HG03064 (cell line): ENCODE results near the gene OFD1.
A peak's percentile ranks its signal among the peaks of the same experiment; 100 is the strongest.

Source experiments
- ATAC-seq: cut with Tn5 transposase; IDR thresholded peaks from one replicate; pipeline ENCODE4 v1.9.1; 2021; ENCODE audit warnings: low read depth; ENCODE audit not compliant: unreplicated experiment

The OFD1 gene

DNA sequence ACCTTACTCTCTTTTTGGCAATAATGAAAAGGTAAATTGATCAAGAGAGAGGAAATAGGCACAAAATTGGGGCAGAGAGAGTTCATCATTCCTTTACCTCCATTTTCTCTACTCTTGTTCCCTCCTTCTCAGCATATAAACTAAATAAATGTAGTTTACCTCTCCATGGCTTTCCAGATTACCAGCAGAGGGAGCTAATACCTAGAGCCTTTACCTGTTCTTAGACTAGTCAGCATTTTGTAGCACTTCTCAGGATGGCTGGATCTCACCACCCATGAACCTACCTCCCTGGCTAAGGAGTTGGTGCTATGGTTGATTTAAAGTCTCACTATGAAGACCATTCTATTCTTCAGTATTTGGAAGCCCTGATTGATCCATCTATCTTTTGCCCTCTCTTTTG, 15.7 kb downstream of the OFD1 start:
- ATAC-seq = no peak

DNA sequence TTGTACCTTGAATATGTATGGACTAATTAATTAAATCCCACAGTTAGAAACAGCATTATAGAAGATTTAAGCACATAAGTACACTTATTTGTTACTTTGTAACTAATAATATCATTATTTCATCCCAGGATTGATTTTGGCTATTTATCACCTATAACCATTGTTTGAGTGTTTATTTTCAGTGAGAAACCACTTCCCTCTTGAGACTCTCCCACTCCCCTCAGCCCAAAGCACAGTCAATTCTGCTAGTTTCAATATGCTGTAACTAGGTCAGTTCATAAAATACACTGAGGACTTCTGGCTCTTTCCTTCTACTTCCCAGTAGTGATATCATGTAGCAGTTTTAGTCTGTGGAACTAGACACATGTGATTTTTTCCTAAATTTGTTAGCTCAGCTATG, 16.3 kb downstream of the OFD1 start:
- ATAC-seq = peak; percentile 46

DNA sequence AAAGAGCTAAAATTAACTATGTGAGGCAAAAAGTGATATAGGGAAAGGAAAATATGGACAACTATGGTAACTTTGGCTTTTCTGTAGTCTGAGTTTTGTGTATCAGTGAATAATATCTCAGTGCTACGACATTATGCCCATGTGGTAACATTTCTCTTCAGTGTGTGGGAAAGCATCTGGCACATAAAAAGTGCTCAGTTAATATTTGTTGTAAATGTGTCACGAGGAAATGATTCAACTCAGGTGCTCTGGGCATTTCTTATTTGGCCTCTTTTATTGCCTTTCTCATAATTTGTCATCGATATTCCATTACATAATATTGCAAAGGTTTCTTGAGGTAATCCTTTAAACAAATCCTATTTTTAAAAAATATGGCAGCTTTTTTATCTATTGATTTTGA, 17.6 kb downstream of the OFD1 start:
- no peak for ATAC-seq

DNA sequence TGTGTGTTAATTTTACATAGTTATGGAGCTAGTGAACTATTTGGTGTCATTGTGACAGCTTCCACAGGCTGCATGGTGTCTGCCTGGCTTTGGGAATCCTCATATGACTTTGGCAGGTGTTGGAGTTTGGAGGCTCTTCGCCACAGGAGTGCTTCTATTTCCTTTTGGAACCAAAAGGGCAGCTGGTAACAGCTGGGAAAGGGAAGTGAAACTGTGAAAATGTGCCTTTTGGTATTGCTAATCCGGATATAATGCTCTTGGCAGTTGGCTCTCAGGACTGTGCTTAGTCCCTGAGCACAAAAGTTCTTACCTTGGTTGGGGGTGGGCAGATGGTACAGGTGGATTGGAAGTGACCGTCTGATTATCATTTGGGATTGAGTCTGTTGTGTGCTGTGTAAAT, 18.1 kb downstream of the OFD1 start:
- ATAC-seq = peak; percentile 66

DNA sequence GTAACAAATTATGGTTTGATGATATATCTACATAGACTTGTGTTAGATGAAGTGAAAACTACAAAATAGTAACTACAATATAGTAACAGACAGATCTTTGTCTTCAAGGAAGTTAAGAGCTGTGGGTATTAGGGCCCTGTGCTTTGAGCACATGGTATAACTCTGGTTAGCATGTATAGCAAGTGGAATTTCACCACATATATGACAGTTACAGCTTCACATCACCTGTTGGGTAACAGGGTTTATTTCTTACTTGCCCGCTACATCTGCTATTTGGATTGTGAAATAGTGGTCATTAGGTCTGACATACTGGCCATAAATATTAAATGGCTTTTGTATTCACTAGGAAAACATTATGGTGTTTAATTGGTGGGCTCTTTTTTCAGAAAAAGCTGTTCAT, 20.2 kb downstream of the OFD1 start:
- ATAC-seq = no peak

DNA sequence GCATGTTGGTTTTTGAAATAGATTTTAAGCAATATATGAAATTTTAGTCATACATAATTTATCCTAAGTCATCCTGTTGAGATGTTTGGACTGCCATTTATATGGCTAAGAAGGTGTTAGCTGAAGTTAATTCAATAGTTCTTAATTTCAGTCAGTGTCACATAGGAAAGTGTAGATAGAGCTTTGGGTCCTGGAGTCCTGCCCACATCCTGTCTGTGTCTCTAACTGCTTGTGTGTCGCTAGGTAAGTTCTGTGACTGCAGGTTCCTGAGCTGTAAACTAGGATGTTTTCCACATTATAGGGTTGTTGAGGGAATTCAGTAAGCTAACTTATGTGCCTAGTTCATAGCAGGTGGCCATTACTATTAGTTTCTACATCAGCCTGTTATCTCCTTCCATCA, 20.7 kb downstream of the OFD1 start:
- no peak for ATAC-seq

DNA sequence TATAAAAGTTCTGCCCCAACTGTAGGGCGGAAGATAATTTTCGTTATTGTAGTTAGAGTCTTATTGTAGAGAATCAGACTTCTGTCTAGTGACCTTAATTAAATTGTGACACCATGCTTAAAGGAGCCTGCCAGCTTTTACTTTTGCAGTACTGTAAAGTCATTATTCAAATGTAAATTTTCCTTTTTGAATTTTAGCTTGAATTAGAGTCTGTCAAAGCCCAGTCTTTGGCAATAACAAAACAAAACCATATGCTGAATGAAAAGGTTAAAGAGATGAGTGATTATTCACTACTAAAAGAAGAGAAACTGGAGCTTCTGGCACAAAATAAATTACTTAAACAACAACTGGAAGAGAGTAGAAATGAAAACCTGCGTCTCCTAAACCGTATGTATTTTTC, 21.8 kb downstream of the OFD1 start:
- ATAC-seq = no peak

DNA sequence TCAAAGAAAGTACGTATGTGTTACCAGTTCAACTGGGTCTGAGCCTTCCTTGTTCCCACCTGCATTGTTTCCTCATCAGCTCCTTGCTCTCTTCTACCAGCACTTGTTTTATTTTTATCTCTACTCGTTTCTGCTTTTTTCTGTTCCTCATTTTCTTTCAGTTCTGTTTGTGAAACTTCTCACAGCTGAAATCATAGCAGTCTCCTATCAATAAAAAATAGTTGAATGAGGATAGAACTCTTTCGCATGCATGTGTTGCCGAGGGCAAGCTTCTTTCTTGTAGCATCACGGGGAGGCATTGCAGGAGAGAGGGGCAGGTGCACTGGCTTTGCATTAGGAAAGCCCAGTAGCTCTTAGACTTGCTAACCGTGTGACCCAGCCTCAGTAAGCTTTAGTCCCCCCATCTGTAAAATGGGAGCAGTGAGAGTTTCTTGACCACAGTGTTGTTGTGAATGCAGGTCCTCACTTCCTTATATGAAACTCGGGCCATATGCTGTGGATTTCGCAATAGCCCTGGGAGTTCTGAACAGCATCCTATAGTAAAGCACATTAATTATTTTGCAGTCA, 24.7 kb downstream of the OFD1 start:
- ATAC-seq = peak; percentile 56

DNA sequence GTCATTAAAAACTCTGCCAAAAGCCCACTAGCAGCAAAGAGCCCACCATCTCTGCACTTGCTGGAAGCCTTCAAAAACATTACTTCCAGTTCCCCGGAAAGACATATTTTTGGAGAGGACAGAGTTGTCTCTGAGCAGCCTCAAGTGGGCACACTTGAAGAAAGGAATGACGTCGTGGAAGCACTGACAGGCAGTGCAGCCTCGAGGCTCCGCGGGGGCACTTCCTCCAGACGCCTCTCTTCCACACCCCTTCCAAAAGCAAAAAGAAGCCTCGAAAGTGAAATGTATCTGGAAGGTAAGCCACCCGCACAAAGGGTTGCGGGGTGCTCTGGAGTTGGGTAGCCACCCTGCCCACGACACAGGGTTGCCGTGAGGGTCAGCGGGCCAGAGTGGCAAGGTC, 25.9 kb downstream of the OFD1 start:
- no peak for ATAC-seq

DNA sequence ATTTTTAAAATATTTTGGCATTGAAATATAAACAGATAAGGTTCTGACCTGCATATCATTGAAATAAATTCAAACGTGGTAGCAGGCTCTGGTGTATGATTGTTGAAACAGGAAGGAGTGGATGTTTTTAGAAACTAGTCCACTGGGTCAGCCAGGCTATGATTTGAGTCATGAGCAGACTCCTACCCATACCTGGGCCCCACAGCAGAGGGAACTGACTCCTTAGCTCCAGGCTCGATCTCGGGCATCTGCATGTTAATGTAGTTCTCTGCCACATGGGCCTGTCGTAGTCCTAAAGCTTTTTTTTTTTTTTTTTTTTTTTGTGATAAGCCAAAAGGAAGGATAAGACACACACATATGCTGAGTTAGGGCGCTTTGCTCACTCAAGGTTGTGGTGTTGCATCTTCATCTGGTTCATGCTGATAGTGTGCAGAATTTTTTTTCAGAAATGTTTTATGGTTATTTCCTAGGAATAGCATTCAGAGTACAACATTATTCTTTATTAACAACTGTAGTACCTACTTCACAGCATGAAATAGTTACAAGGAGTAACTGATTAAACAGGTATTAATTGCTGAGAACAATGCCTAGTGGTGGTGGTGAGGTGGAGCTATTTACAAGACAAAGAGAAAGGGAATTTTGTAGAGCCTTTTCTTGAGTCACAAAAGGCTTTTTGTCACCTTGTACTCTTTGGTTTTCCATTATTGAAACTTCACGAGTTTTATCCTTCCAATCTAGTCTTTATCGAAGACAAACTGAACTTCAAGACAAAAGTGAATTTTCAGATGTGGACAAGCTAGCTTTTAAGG, 27.3 kb downstream of the OFD1 start:
- peak; percentile 68 for ATAC-seq

DNA sequence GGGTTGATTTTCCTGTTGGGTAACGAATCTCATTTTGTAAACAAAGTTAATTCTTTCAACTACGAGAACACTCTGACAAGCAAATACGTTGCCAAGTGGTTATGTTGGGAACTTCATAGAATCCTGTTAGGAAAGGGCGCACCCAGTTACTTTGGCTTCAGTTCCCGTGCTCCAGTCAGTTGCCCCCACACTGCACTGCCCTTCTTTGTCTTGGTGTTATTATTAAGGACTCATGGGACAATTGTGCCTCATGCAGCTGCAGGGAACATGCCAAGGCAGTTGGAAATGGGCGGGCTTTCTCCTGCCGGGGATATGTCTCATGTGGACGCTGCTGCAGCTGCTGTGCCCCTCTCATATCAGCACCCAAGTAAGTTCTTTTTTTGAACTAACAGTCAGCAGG, 28.9 kb downstream of the OFD1 start:
- ATAC-seq = no peak

DNA sequence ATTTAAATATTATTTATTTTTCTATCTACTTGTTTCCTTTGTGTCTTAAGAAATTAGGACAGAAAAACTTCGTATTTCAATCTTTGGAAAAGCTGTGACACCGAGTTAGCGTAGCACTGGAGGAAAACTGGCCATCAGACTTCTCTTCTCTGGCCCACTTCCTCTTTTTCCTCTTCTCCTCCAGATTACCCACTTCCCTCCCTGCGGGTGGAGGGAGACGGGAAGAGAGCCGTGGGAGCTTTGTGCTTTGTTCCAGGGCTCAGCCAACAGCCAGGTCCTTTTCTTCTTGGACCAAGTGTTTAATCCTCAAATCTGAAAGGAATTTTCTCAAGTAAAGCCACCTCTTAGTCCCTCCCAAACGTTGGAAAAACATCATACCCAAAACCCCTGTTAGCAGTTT, 29.7 kb downstream of the OFD1 start:
- no peak for ATAC-seq

DNA sequence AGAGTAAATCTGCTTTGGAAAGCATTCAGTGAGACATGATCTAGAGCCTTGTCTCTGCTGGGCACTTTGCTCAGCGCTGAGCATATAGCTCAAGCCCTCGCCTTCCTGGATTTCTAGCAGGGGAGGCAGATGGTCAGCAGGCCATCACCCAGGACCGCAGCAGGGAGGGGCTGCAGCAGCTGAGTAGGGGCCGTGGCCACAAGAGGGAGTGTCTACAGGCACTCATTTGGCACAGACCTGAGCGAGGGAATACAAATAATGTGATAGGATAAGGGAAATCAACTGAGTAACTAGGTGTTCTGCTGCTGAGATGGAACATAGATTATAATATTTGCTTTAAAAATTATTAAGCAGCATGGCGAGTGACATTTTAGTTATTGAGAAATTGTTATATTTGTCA, 30.2 kb downstream of the OFD1 start:
- ATAC-seq = no peak

DNA sequence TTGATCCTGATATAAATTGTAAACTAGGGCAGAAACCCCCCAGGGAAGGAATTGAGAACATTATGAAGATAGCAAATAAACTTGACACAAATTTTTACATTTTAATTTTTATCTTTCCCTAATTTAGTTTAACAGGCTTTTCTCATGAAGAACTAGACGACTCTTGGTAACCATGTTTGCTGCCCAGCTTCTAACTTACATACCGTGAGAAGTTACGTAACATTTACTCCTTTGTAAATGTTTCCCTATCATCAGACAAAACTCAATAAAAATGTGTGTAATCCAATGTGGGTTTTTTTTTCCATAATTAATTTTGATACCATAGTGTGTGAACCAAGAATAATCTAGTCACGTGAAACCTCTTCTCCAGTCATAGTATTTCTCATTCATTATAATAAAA, 34.4 kb downstream of the OFD1 start:
- no peak for ATAC-seq

DNA sequence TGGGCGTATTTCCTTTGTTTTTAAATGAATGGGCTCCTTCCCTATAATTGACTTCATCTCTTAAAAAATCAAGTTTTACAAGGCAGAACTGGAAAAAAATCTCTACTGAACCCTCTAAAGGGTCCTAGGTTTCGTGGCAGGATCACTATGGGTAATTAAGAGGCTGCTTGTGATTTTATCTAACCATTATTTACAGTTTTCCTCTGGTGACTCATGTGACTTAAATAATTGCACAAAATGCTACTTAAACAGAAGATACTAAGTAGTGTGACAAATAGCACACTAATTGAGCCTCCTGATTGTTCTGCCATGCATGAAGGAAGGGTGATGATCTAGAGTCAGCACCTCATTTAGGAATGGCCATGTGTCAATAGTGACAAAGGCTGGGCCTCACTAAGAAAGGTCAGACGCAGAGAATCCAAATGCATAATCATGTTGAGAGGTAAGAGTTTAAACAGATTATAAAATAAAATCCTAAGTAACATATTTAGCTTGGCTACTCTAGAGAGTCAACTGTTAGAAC, 35.5 kb downstream of the OFD1 start:
- ATAC-seq = no peak

DNA sequence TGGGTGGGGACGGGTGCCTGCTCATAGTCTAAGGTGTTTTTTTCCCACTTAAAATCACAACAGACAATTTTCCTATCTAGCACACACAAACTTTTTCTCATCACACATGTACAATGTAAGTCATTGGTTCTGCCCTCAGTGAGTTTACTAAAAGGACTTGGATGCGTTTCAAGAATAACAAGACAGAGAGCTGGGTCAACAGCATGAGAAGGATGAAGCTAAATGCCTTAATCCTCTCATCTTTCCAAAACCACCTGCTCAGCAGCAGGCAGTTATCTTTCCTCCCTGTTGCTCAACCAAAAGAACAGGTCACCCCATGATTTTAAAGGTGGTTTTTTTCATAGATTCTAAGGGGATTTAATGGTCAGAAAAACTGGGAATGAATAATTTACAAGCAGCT, 40.1 kb downstream of the OFD1 start:
- ATAC-seq = no peak

DNA sequence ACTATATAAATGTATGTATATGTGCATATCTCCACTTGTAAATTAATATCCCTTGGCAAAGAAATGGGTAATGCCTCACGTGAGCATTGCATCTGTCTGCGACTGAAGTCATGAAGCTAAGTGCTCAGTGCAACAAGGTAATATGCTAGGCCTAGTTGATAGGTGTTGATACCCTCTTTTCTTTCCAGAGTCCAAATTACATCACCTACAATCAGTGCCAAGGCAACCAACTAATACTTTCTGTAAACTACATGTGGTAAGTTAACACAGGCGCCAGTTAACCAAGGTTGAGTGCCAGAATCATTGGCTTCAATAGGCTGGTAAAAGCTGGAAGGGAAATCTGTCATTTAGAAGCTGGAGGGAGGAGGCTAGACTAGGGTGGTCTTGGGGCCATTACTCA, 41.3 kb downstream of the OFD1 start:
- no peak for ATAC-seq

DNA sequence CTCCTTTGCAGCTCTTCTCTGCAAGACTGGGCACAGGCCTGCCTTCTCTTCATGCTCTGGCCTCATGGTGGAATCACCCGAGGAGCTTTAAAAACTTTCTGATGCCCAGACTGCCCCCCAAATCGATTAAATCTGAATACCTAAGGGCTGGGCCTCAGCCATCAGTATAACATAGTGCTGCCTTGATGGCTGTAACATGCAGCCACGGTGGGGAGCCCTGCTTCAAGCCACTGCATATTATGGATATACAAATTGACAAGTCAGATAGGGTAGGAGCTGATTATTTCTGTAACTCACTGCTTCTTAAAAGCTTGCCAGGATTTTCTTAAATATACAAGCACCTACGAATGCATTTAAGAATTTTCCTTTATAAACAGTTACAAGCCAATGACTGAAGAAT, 41.8 kb downstream of the OFD1 start:
- ATAC-seq = no peak

DNA sequence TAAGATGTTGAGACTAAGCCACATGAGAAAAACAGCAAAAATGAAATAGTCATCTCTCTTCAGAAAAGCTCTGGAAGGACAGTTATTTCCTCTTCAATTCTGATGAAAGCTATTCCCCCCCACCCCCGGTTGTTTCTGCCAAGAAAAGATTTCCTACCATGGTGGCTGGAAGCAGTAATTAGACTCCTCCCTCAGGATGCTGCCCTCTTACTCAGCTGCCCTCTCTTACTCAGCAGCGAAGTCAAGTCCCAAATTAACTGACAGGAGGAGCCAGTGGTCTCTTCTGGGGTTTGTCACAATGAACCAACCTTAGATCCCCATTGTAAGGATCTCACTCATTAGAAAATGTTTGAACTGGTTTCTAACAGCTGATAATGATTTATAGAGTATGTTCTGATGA, 44.4 kb downstream of the OFD1 start:
- ATAC-seq = no peak

DNA sequence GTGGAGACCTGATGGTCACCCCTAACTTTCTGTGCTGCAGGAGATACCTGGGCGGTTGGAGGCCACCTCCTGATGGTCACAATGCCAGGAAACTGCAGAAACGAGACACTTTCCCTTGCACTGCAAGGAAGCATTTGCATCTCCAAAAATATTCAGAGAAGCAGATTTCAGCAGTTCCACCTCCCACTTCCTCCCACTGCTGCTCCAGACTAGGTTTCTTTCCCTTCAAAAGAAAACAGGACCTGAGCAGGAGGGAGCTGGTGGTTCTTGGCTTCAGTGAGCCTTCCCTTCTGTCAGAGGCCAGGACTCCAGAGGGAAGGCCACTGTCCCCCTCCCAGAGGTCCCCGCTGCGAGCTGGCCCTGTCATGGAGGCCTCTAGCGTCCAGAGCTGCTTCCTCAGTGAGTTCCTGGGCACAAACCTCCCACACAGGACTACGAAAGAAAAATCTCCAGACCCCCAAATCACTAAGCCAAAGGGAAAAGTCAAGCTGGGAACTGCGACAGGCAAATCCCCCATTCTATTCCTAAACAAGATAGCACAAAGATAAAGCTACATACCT, 46.4 kb downstream of the OFD1 start:
- no peak for ATAC-seq

DNA sequence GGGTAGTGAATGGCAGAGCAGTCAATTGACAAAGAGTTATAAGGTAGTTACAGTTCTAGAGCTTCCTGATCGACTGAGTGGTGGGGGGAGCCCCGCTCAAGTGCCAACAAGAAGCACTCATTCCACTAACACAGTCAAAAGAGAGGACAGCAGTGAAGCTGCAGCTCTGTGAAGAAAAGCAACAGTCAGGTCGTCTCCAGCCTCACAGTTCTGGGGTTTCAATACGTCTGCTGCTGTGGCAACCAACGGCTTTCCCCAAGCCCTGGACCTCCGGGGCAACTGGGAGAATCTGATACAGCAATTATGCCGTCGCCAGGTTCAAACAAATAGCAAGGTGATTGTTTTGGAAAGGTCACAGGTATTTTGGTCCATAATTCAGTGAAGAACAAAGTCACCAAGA, 51.5 kb downstream of the OFD1 start:
- ATAC-seq = no peak
